Adipocyte (in vitro differentiated cells): Measurements from ENCODE around the gene TPP2.

Experiments
- DNase-seq: peaks from one replicate; pipeline ENCODE4 v3.0.0-alpha.2; 2015; ENCODE audit warnings: low read depth
- H3K27me3 ChIP-seq: replicated peaks from 2 replicates; pipeline ENCODE4 v1.7.0; 2013; ENCODE audit warnings: mild to moderate bottlenecking, low read length, moderate library complexity; ENCODE audit not compliant: control insufficient read depth, insufficient read depth
- H3K36me3 ChIP-seq: 2 replicates; pipeline ENCODE4 v1.7.0; 2013; ENCODE audit warnings: low read length, mild to moderate bottlenecking, moderate library complexity; ENCODE audit not compliant: control insufficient read depth, insufficient read depth, severe bottlenecking
- H3K4me1 ChIP-seq: 2 replicates; pipeline ENCODE4 v1.7.0; 2013; ENCODE audit warnings: mild to moderate bottlenecking, low read length, moderate library complexity; ENCODE audit not compliant: control insufficient read depth, insufficient read depth
- H3K4me3 ChIP-seq: 2 replicates; pipeline ENCODE4 v1.7.0; 2013; ENCODE audit warnings: mild to moderate bottlenecking, low read length, moderate library complexity
- H3K9ac ChIP-seq: 2 replicates; pipeline ENCODE4 v1.7.0; 2013; ENCODE audit warnings: mild to moderate bottlenecking, low read length, moderate library complexity
- H3K9me3 ChIP-seq: 2 replicates; pipeline ENCODE4 v1.7.0; 2013; ENCODE audit warnings: mild to moderate bottlenecking, low read length, moderate library complexity; ENCODE audit not compliant: control insufficient read depth

TPP2 gene

DNA sequence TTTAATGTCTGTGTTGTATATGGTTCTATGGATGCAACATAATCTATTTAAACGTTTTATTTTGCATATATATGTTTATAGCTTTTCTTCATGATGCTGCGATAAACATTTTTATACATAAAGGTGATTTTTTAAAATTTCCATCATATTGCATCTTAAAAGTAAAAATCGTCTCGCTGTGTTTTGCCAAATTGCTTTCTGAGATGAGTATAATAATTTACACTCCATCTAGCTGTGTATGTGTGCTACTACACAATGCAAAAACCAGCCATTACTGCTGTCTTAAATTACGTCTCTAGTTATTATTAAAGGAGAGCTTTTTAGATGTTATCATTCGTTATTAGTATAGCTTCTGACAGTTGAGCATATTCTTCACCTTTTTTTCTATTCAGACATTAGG, 60.8 kb downstream of the TPP2 start:
- H3K4me1 ChIP-seq: peaks cover 4% of the 10 kb centered on the region
- H3K4me3 ChIP-seq: no peak overlapping the region
- peaks cover 11% of the 10 kb centered on the region for H3K9me3 ChIP-seq
- no peak overlapping the region for H3K9ac ChIP-seq
- no peaks in the 10 kb centered on the region for H3K27me3 ChIP-seq
- peaks cover 67% of the 10 kb centered on the region for H3K36me3 ChIP-seq
- no peak for DNase-seq

DNA sequence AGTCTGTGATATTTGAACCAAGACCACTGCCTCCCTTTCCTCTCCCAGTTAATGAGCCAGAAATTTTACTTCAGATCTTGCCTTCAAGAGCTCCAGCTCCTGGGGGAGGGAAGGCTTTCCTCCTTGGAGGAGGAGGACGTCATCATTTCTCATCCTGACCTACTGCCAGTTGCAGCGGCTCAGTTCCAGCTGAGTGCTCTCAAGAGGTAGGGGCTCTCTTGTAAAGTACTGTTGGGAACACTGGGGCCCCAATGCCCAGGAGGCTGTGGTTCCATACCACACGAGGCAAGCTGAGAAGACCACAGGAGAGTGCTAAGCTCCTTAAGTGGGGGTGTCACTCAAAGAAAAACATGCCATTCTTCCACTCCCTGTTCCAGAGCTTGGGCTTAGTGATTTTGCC, 61.9 kb downstream of the TPP2 start:
- Histone ChIP-seq H3K9ac (no peak overlapping the region), H3K36me3 (peaks cover 66% of the 10 kb centered on the region)

DNA sequence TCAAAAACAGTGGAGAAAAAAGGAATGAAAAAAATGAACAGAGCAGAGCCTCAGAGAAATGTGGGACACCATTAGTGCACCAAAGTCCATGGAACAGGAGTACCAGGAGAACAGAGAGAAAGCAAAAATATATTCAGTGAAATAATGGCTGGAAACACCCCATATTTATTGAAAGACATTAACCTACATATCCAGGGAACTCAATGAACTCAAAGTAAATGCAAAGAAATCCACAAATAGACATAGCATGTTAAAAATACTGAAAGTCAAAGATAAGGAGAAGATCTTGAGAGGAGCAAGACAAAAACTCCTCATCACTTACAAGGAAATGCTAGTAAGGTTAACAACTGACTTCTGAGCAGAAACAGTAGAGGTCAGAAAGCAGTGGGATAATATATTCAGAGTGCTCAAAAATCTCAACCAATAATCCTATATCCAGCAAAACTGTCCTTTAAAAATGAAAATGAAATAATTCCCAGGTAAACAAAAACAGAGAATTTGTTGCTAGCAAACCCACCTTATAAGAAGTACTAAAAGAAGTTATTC, 62.5 kb downstream of the TPP2 start:
- Histone ChIP-seq H3K27me3 (no peaks in the 10 kb centered on the region), H3K4me3 (no peak overlapping the region), H3K4me1 (peaks cover 4% of the 10 kb centered on the region), H3K36me3 (peaks cover 69% of the 10 kb centered on the region), H3K9me3 (peaks cover 11% of the 10 kb centered on the region), H3K9ac (no peak overlapping the region)
- DNase-seq: no peak

More for the DNA sequence above, 61.9 kb downstream of the TPP2 start:
- peaks cover 4% of the 10 kb centered on the region for H3K4me1 ChIP-seq
- H3K4me3 ChIP-seq: no peak overlapping the region
- peaks cover 11% of the 10 kb centered on the region for H3K9me3 ChIP-seq
- DNase-seq: no peak
- H3K27me3 ChIP-seq: no peaks in the 10 kb centered on the region

DNA sequence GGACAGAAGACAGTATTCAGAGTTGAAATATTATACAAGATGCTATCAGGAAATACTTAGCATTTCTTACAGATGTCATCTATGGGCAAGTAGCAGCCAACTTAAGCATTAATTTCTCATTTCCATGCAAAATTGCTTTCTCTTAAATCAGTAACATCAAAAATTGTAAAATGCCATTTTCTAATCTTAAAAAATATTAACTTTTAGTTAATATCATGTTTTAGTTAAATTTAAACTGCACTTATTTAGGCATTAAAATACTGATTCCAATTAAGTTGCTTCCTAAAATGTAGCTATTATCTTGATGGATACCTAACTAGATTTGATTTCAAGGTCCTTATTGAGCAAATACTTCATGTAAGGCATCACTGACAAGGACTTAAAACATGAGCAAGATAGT, 70.2 kb downstream of the TPP2 start:
- H3K4me3 ChIP-seq: no peak overlapping the region
- no peak overlapping the region for H3K9ac ChIP-seq
- H3K36me3 ChIP-seq: peaks cover 80% of the 10 kb centered on the region
- no peaks in the 10 kb centered on the region for H3K4me1 ChIP-seq
- H3K9me3 ChIP-seq: peaks cover 11% of the 10 kb centered on the region
- H3K27me3 ChIP-seq: no peaks in the 10 kb centered on the region
- no peak for DNase-seq

DNA sequence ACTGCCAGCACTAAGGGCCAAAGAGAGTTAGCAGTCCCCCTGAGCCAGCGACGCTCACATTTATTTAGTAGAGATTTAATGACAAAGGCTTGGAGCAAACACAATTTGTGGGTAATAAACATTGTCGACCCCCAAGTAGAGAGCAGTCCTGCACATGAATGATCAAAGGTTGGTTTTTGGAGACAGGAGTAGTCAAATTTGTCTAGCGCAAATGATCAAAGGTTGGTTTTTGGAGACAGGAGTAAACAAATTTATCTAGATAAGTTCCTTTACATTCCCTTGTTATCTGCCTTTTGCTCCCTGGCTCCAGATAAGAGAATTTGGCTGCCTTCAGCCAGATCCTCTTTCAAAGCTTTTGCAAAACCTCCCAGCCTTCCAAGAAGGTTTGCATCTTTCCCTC, 71.1 kb downstream of the TPP2 start:
- no peaks in the 10 kb centered on the region for H3K27me3 ChIP-seq
- no peak overlapping the region for H3K4me3 ChIP-seq
- peaks cover 11% of the 10 kb centered on the region for H3K9me3 ChIP-seq
- no peaks in the 10 kb centered on the region for H3K4me1 ChIP-seq
- DNase-seq: no peak
- H3K36me3 ChIP-seq: peaks cover 88% of the 10 kb centered on the region
- no peak overlapping the region for H3K9ac ChIP-seq

DNA sequence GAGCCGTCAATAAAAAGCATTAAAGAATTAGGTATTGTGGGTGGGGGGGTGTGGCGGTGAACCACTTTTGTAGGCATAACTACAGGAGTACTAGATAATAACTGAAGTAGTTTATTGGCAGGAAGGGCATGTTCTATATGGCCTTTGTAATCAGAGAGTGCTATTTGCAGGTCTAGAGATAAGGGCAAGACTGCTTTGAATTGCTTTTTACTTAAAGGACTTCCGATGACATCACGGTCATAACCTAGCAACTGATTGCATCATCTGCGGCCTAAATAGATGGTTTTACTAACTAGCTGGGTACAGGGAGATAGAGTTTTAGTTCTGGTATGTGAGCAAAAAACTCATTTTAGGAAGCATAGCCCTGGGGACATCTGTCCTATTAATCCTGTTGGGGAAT, 73.3 kb downstream of the TPP2 start:
- H3K4me3 ChIP-seq: no peak overlapping the region
- no peak for DNase-seq
- no peaks in the 10 kb centered on the region for H3K4me1 ChIP-seq
- H3K9me3 ChIP-seq: peaks cover 11% of the 10 kb centered on the region
- no peaks in the 10 kb centered on the region for H3K27me3 ChIP-seq
- H3K9ac ChIP-seq: no peak overlapping the region
- peaks cover 86% of the 10 kb centered on the region for H3K36me3 ChIP-seq

DNA sequence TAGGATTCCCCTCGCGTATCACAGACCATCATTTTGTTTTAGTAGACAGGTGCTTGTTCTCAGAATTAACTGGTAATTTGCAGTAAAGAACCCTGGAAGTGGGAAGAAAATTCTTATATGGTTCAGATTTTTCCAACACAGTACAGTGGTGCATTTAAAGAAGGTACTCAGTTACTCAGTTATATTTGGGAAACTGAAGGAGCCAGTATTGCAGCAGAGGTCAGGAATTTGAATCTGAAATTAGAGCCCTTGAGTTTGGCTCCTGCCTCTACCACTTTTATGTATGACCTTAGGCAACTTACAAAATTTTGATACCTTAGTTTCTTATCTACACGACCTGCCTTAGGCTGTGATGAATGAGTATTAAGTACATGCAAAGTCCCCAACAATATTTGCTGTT, 78.3 kb downstream of the TPP2 start:
- peaks cover 79% of the 10 kb centered on the region for H3K36me3 ChIP-seq

DNA sequence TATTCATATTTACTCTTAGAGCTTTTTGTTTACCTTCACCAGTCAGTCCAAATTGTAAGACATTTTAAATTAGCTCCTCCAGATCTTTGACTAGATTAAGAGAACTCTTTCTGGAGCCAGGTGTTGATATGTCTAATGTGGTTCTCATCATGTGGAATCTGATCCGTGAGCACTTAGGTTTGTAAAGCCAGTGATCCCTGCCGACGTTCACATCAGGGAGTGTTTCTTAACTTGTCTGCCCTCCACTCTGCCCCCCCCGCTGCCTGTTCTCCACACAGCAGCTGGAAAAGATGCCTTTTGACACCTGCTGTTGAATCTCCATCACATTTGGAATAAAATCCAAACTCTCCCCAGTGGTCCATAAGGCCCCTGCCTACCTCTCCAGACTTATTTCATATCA, 80.3 kb downstream of the TPP2 start:
- peaks cover 8% of the 10 kb centered on the region for H3K9me3 ChIP-seq
- H3K4me3 ChIP-seq: no peak overlapping the region
- peaks cover 67% of the 10 kb centered on the region for H3K36me3 ChIP-seq
- H3K27me3 ChIP-seq: no peaks in the 10 kb centered on the region
- peaks cover 14% of the 10 kb centered on the region for H3K4me1 ChIP-seq
- no peak overlapping the region for H3K9ac ChIP-seq
- DNase-seq: no peak

More for the DNA sequence above, 78.3 kb downstream of the TPP2 start:
- no peaks in the 10 kb centered on the region for H3K27me3 ChIP-seq
- peaks cover 7% of the 10 kb centered on the region for H3K9me3 ChIP-seq
- H3K9ac ChIP-seq: no peak overlapping the region
- DNase-seq: no peak
- H3K4me1 ChIP-seq: peaks cover under 1% of the 10 kb centered on the region
- no peak overlapping the region for H3K4me3 ChIP-seq

DNA sequence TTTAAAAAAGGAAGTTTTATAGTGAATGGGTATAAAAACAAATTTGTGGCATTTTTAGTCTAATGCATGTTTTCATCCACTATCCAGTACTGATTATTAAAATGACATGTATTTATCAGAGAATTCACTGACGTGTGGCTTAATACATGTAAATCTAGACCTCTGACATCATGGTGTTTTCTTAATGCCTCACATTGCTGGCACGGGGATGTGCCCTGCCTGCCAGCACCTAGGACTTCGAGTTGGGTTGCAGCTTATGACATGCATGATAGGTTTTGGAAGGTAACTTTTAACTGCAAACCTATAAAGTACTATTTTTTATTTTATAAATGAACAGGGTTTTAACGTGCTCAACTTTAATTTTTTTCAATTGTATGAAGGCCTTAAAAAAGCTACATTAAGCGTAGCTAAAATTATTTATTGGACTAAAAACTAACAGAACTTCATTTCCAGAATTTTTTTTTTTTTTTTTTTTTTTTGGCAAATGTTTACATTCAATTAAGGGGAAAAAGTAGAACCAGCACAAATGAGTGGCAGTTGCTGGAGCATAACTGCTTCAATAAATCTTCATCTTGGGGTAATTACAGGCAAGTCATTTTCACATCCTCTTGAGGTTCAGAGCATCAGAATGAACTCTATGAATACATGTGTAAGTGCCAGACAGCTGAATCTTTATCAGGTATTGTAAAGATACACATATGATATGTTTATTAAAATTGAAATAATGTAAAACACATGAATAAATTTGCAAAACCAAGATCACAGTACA, 81.7 kb downstream of the TPP2 start:
- no peaks in the 10 kb centered on the region for H3K27me3 ChIP-seq
- H3K4me3 ChIP-seq: no peak overlapping the region
- H3K4me1 ChIP-seq: peaks cover 14% of the 10 kb centered on the region
- DNase-seq: no peak
- peaks cover 20% of the 10 kb centered on the region for H3K9me3 ChIP-seq
- no peak overlapping the region for H3K9ac ChIP-seq
- H3K36me3 ChIP-seq: peaks cover 54% of the 10 kb centered on the region

DNA sequence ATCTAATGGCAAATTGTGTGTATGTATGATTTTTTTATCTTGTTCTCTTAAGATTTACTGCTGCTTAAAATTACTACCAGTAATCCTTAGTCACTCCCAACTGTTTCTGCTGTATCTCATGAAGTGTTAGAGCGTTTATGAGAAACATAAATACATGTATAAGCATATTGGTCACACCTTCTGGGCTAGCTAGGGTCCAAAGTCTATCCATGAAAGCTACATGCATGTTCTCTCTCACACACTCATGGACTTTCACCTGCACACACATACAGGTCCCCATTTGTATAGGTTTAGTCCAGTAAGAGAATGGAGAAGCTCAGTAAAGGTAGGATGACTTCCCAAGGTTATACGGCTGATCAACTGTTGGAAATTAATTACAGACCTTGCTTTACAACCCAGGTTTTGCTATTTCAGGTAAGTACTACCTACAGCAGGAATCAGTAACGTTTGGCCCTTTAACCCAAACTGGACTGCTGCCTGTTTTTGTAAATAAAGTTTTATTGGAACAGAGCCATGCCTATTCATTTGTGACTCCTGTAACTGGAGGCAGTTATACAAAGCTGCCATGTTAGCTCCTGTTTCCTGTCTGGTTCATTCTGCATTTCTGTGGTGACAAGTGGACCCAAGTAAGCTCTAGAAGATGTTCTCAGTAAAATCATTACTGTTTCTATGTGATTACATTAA, 82.8 kb downstream of the TPP2 start:
- no peak for DNase-seq
- Histone ChIP-seq H3K9ac (no peak overlapping the region), H3K36me3 (peaks cover 48% of the 10 kb centered on the region), H3K9me3 (peaks cover 20% of the 10 kb centered on the region), H3K4me3 (no peak overlapping the region), H3K4me1 (peaks cover 14% of the 10 kb centered on the region), H3K27me3 (no peaks in the 10 kb centered on the region)

DNA sequence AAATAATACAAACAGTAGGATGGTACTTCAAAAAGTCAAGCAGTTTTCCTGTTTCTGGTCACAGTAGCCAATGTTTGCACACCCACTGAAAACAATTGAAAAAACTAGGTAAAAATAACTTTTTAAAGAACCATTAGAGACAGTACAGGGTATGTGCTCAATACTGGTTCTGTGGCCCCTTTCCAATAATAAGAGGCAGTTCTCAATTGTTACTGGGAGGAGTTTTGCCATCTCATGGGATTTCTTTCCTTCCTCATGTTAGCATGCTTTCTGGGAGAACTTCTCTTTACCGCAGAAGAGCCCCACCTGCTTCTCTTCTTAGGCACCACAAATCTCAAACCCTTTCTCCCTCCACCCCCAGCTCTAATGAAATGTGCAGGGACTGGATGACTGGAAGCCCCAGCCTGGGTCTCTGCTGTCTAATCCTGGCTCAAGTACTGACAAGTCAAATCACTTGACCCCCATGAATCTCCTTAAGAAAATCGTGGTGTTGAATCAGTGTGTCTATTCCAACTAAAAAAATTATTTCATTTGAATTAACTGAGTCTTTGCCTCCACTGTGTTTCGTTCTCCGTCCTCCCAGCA, 83.4 kb downstream of the TPP2 start:
- Histone ChIP-seq H3K4me3 (no peak overlapping the region), H3K36me3 (peaks cover 41% of the 10 kb centered on the region), H3K9ac (no peak overlapping the region), H3K27me3 (no peaks in the 10 kb centered on the region), H3K9me3 (peaks cover 20% of the 10 kb centered on the region), H3K4me1 (peaks cover 14% of the 10 kb centered on the region)
- no peak for DNase-seq
